ENCODE results near the gene ITPR2. TPM values are rescaled to one million over a fixed set of nuclear protein-coding genes. Genes with fewer than 3 reads are reported as not detected.

ITPR2 gene
- total RNA-seq, 1 donor from 2014 or later = 14.6 TPM

- Histone ChIP-seq H3K27me3 (ENCODE audit: control insufficient read depth in 3 of 3, insufficient read depth in 3 of 3, low read length in 3 of 3) (no peaks in the 10 kb centered on the region), H3K27ac (ENCODE audit: low read depth, low read length) (no peak overlapping the region), H3K4me3 (ENCODE audit: low read length in 3 of 3) (no peak overlapping the region), H3K4me1 (ENCODE audit: control insufficient read depth in 3 of 3, insufficient read depth in 3 of 3, low read length in 3 of 3) (peaks cover 2 to 5% (median 2%) of the 10 kb centered on the region in 3 donors), H3K36me3 (ENCODE audit: control insufficient read depth in 3 of 3, insufficient read depth in 3 of 3, low read length in 3 of 3) (no peaks in the 10 kb centered on the region), H3K9ac (ENCODE audit: low read depth in 1 of 3, low read length in 3 of 3) (no peak overlapping the region), H3K9me3 (ENCODE audit: control insufficient read depth in 3 of 3, low read length in 3 of 3) (no peaks in the 10 kb centered on the region)
These were observed 104.6 kb downstream of the ITPR2 start for GRCh38 chr12:26728205-26729050.

- Histone ChIP-seq H3K36me3 (ENCODE audit: control insufficient read depth in 3 of 3, insufficient read depth in 3 of 3, low read length in 3 of 3) (no peaks in the 10 kb centered on the region), H3K4me1 (ENCODE audit: control insufficient read depth in 3 of 3, insufficient read depth in 3 of 3, low read length in 3 of 3) (peaks cover 2 to 7% (median 3%) of the 10 kb centered on the region in 3 donors), H3K9me3 (ENCODE audit: control insufficient read depth in 3 of 3, low read length in 3 of 3) (no peaks in the 10 kb centered on the region), H3K27ac (ENCODE audit: low read depth, low read length) (no peak overlapping the region), H3K9ac (ENCODE audit: low read depth in 1 of 3, low read length in 3 of 3) (no peak overlapping the region), H3K27me3 (ENCODE audit: control insufficient read depth in 3 of 3, insufficient read depth in 3 of 3, low read length in 3 of 3) (no peaks in the 10 kb centered on the region), H3K4me3 (ENCODE audit: low read length in 3 of 3) (no peak overlapping the region)
These were observed 105.4 kb downstream of the ITPR2 start for GRCh38 chr12:26727482-26728204.

DNA sequence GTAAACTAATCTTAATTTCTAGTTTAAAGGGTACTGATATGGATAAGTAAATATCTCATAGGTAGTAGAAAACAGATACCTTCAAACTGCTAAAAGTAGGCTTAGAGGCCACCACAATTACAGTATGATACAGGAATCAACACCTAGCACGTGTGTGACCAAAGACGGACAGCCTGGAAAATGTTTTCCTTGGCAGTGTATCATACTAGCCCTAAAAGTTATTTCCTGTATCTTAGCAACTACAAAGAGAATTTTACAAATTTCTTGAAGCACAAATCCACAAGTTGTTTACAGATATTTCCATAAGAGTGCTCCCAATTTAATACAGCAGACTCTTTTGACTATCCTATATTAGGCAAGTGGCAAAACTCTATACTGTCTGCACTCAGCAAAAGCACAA, 106.0 kb downstream of the ITPR2 start:
- H3K4me3 ChIP-seq (ENCODE audit: low read length in 3 of 3) = no peak overlapping the region
- no peaks in the 10 kb centered on the region for H3K36me3 ChIP-seq (ENCODE audit: control insufficient read depth in 3 of 3, insufficient read depth in 3 of 3, low read length in 3 of 3)
- no peak overlapping the region for H3K9ac ChIP-seq (ENCODE audit: low read depth in 1 of 3, low read length in 3 of 3)
- H3K27ac ChIP-seq (ENCODE audit: low read depth, low read length) = no peak overlapping the region
- H3K27me3 ChIP-seq (ENCODE audit: control insufficient read depth in 3 of 3, insufficient read depth in 3 of 3, low read length in 3 of 3) = no peaks in the 10 kb centered on the region
- peaks cover 2 to 7% (median 3%) of the 10 kb centered on the region in 3 donors for H3K4me1 ChIP-seq (ENCODE audit: control insufficient read depth in 3 of 3, insufficient read depth in 3 of 3, low read length in 3 of 3)
- no peaks in the 10 kb centered on the region for H3K9me3 ChIP-seq (ENCODE audit: control insufficient read depth in 3 of 3, low read length in 3 of 3)

DNA sequence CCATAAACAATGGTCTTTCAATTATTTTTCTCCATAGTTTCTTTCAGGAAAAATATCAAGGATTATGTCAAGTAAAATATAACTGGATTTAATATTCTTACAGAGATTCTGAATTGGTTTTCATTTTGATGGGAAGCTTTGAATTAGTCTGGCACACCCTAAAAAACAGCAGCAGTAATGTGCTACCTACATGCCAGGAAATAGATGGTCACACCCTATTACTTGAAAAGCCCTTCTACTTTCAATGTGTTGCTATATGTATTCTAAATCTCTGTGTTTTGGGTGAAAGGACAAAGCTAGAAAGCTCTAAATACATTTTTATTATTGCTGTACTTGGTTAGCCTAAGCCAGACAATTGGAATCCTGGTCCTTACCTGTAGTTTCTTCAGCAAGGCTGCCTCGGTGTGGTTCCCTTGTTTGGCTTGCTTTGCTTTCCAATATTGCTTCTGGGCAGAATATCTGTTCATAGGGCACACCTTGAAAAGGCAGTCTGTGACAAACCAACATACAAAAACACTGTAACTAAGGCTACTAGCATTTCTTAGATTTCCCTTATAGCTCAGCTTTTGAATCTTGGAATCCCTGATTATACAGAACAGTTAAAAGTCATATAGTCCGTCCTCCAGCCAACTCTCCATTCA, 107.6 kb downstream of the ITPR2 start:
- Histone ChIP-seq H3K36me3 (ENCODE audit: control insufficient read depth in 3 of 3, insufficient read depth in 3 of 3, low read length in 3 of 3) (no peaks in the 10 kb centered on the region), H3K9me3 (ENCODE audit: control insufficient read depth in 3 of 3, low read length in 3 of 3) (no peaks in the 10 kb centered on the region), H3K9ac (ENCODE audit: low read depth in 1 of 3, low read length in 3 of 3) (no peak overlapping the region), H3K4me3 (ENCODE audit: low read length in 3 of 3) (no peak overlapping the region), H3K4me1 (ENCODE audit: control insufficient read depth in 3 of 3, insufficient read depth in 3 of 3, low read length in 3 of 3) (peaks cover 2 to 7% (median 3%) of the 10 kb centered on the region in 3 donors), H3K27me3 (ENCODE audit: control insufficient read depth in 3 of 3, insufficient read depth in 3 of 3, low read length in 3 of 3) (no peaks in the 10 kb centered on the region), H3K27ac (ENCODE audit: low read depth, low read length) (no peak overlapping the region)

DNA sequence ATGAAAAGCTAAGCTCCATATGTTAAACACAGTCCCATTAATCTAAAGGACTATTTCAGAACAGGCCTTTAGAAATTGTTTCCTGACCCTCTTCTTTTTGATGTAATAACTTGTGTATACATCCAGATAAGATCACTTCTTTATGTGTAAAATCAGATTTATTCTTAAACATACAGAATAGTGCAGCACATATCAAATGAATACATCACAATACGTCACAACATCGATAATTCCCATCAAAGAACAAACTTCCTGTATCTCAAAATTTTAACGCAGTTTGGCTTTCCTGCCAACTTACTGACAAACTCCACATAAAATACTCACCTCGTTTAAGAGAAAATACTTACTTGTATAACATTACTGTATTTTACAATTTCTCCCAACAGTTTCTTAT, 108.7 kb downstream of the ITPR2 start:
- H3K4me1 ChIP-seq (ENCODE audit: control insufficient read depth in 3 of 3, insufficient read depth in 3 of 3, low read length in 3 of 3) = peaks cover 2 to 7% (median 3%) of the 10 kb centered on the region in 3 donors

DNA sequence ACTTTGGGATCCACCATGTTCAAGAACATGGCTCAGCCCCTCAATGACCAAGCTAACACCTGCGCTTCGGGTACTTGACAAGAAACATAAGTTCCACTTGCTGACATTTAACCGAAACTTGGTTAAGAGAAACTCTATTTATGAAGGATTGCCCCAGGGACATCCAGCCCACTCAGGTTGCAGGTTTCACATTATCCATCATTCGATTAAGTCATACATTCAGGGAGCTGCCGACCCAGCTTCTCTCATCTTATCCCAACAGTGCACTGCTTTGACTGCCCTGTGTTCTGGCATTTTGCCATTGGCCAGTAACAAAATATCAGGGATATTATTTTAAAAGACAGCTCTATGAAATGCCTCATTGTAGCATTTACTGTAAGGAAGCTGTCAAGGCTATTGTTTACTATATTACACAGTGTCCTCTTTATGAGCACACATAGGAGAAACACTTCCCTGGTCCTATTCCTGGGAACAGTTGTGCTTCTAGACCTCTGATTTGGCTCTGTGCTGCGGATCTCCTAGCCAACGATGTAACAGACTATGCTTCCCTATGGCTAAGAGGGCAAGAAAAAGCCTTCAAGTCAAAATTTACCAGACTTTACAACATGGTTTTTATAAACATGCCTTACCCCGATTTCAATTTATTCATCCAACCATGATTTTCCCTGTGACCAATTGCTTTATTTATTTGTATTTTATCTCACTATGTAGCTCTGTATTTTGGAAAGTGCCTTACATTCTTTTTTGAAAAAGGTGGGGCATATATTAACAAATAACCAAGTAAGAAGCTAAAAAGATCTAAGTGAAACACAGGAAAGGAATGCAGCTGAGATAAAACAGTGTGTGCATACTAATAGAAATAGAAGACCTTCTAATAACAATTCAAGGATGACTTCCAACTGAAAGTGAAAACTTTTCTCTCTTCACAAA, 109.3 kb downstream of the ITPR2 start:
- no peak overlapping the region for H3K27ac ChIP-seq (ENCODE audit: low read depth, low read length)
- H3K36me3 ChIP-seq (ENCODE audit: control insufficient read depth in 3 of 3, insufficient read depth in 3 of 3, low read length in 3 of 3) = no peaks in the 10 kb centered on the region
- no peaks in the 10 kb centered on the region for H3K9me3 ChIP-seq (ENCODE audit: control insufficient read depth in 3 of 3, low read length in 3 of 3)
- no peak overlapping the region for H3K9ac ChIP-seq (ENCODE audit: low read depth in 1 of 3, low read length in 3 of 3)
- H3K4me3 ChIP-seq (ENCODE audit: low read length in 3 of 3) = no peak overlapping the region
- no peaks in the 10 kb centered on the region for H3K27me3 ChIP-seq (ENCODE audit: control insufficient read depth in 3 of 3, insufficient read depth in 3 of 3, low read length in 3 of 3)
- peaks cover 2 to 7% (median 3%) of the 10 kb centered on the region in 3 donors for H3K4me1 ChIP-seq (ENCODE audit: control insufficient read depth in 3 of 3, insufficient read depth in 3 of 3, low read length in 3 of 3)

More for the DNA sequence above, 108.7 kb downstream of the ITPR2 start:
- Histone ChIP-seq H3K36me3 (ENCODE audit: control insufficient read depth in 3 of 3, insufficient read depth in 3 of 3, low read length in 3 of 3) (no peaks in the 10 kb centered on the region), H3K27ac (ENCODE audit: low read depth, low read length) (no peak overlapping the region), H3K4me3 (ENCODE audit: low read length in 3 of 3) (no peak overlapping the region), H3K9ac (ENCODE audit: low read depth in 1 of 3, low read length in 3 of 3) (no peak overlapping the region), H3K9me3 (ENCODE audit: control insufficient read depth in 3 of 3, low read length in 3 of 3) (no peaks in the 10 kb centered on the region), H3K27me3 (ENCODE audit: control insufficient read depth in 3 of 3, insufficient read depth in 3 of 3, low read length in 3 of 3) (no peaks in the 10 kb centered on the region)

DNA sequence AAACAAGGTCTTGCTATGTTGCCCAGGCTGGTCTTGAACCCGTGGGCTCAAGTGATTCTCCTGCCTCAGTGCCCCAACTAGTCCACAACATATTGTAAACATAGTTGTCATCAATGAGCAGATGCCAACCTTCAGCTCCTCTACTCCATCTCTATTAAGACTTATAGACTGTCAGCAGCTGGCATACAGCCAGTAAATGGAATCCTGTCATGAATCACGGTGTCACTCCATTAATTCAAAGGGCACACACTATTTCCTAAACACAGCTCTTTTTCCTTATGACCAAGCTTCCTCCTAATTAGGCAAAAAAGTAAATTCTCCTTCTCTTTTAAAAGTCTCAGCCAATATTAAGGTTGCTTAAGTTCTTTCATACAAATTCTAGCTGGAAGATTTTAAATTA, 111.2 kb downstream of the ITPR2 start:
- no peak overlapping the region for H3K9ac ChIP-seq (ENCODE audit: low read depth in 1 of 3, low read length in 3 of 3)
- H3K27me3 ChIP-seq (ENCODE audit: control insufficient read depth in 3 of 3, insufficient read depth in 3 of 3, low read length in 3 of 3) = no peaks in the 10 kb centered on the region
- peaks cover 0 to 7% (median 3%) of the 10 kb centered on the region in 3 donors for H3K4me1 ChIP-seq (ENCODE audit: control insufficient read depth in 3 of 3, insufficient read depth in 3 of 3, low read length in 3 of 3)
- no peak overlapping the region for H3K27ac ChIP-seq (ENCODE audit: low read depth, low read length)
- no peaks in the 10 kb centered on the region for H3K9me3 ChIP-seq (ENCODE audit: control insufficient read depth in 3 of 3, low read length in 3 of 3)
- H3K4me3 ChIP-seq (ENCODE audit: low read length in 3 of 3) = no peak overlapping the region
- H3K36me3 ChIP-seq (ENCODE audit: control insufficient read depth in 3 of 3, insufficient read depth in 3 of 3, low read length in 3 of 3) = no peaks in the 10 kb centered on the region

DNA sequence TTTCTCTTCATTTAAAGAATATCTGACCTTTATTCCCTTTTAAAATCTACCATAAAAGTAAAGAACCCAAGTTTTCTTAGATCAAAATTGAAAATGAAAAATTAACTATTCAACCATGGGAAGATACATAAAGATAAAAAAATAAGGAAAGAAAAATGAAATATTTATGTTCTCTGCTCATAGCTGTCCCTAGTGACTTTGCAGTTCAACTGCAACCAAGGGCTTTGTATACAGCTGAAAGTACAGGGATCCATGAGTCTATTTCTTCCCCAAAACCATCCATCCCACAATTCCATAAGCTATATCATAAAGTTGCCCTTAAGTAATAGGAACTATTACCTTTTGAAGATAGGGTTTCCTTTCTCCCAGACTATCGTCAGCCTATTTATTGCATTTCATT, 113.1 kb downstream of the ITPR2 start:
- no peaks in the 10 kb centered on the region for H3K27me3 ChIP-seq (ENCODE audit: control insufficient read depth in 3 of 3, insufficient read depth in 3 of 3, low read length in 3 of 3)
- peaks cover 0 to 7% (median 3%) of the 10 kb centered on the region in 3 donors for H3K4me1 ChIP-seq (ENCODE audit: control insufficient read depth in 3 of 3, insufficient read depth in 3 of 3, low read length in 3 of 3)
- H3K36me3 ChIP-seq (ENCODE audit: control insufficient read depth in 3 of 3, insufficient read depth in 3 of 3, low read length in 3 of 3) = peaks cover 0 to under 1% (median 0%) of the 10 kb centered on the region in 3 donors
- no peaks in the 10 kb centered on the region for H3K9me3 ChIP-seq (ENCODE audit: control insufficient read depth in 3 of 3, low read length in 3 of 3)
- H3K4me3 ChIP-seq (ENCODE audit: low read length in 3 of 3) = no peak overlapping the region
- no peak overlapping the region for H3K27ac ChIP-seq (ENCODE audit: low read depth, low read length)
- H3K9ac ChIP-seq (ENCODE audit: low read depth in 1 of 3, low read length in 3 of 3) = no peak overlapping the region

DNA sequence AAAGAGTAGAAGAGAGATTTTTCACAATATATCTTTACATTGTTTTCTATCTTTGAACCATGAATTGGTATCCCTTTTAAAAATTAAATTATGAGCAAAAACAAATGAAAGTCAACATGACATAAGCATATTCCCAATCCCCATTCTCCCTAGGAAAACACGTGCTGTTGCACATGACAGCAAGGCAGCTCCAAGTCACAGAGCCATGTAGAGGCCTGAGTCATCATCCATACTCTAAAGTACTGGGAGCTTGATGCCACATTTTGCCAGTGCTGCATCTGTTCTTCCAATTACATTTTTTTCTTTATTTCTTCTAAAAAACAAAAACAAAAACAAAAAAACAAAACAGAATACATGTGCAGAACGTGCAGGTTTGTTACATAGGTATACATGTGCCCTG, 115.2 kb downstream of the ITPR2 start:
- H3K36me3 ChIP-seq (ENCODE audit: control insufficient read depth in 3 of 3, insufficient read depth in 3 of 3, low read length in 3 of 3) = peaks cover 0 to 9% (median 2%) of the 10 kb centered on the region in 3 donors
- no peak overlapping the region for H3K27ac ChIP-seq (ENCODE audit: low read depth, low read length)
- H3K4me3 ChIP-seq (ENCODE audit: low read length in 3 of 3) = no peak overlapping the region
- no peaks in the 10 kb centered on the region for H3K9me3 ChIP-seq (ENCODE audit: control insufficient read depth in 3 of 3, low read length in 3 of 3)
- no peak overlapping the region for H3K9ac ChIP-seq (ENCODE audit: low read depth in 1 of 3, low read length in 3 of 3)
- H3K27me3 ChIP-seq (ENCODE audit: control insufficient read depth in 3 of 3, insufficient read depth in 3 of 3, low read length in 3 of 3) = no peaks in the 10 kb centered on the region
- no peaks in the 10 kb centered on the region for H3K4me1 ChIP-seq (ENCODE audit: control insufficient read depth in 3 of 3, insufficient read depth in 3 of 3, low read length in 3 of 3)

Measured in skeletal muscle tissue (tissue), 4 donors.